Measurements from ENCODE around the gene ZNF831.

The ZNF831 gene

DNA sequence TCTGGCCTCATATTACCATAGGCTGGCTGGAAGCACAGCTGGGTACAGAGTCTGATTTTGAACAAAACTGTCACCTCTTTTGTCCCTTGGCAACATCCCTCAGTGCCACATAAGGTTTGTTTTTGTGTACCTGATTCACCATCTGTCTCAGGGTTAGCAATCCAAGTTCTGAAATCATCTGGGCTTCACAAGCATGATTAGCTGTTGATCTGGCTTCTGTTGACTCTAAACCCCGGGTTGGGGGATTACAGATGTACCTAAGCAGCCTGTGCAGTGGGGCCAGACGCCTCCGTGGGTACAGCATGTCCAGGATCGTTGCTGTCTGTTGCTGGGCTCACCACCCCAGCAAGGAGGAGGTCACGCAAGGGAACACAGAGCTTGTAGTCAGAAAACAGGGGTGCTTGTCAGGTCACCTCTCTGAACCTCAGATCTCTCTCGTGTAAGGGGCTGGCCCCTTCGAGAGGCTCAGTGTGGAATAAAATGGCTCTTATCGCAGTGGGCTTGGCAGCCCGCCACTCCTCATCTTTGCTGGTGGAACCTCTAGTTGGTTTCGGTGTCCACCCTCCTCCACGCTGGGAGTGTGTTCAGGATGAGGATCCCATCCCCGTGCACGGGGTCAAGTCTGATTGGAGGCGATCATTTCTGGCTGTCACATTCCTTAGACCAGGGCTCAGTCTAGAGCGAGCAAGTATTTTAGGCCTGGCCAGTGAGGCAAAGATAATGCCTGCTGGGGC is 39.2 kb upstream of the ZNF831 start:
- no peak overlapping the region for H3K27ac ChIP-seq (ENCODE audit: low read depth, low read length)
- no peaks in the 10 kb centered on the region for H3K36me3 ChIP-seq (ENCODE audit: control insufficient read depth in 1 of 2, insufficient read depth in 2 of 2, low read length in 2 of 2)
- no peak overlapping the region for H3K9ac ChIP-seq (ENCODE audit: low read depth in 1 of 2, low read length in 2 of 2)
- no peak overlapping the region for H3K4me3 ChIP-seq (ENCODE audit: low read depth in 1 of 2, low read length in 2 of 2)
- peaks cover 0 to 3% of the 10 kb centered on the region in 2 donors for H3K27me3 ChIP-seq (ENCODE audit: control insufficient read depth in 1 of 2, insufficient read depth in 2 of 2, low read length in 2 of 2)
- H3K9me3 ChIP-seq (ENCODE audit: control insufficient read depth in 1 of 2, low read length in 2 of 2): no peaks in the 10 kb centered on the region
- H3K4me1 ChIP-seq (ENCODE audit: control insufficient read depth in 1 of 2, insufficient read depth in 2 of 2, low read length in 2 of 2): no peaks in the 10 kb centered on the region

DNA sequence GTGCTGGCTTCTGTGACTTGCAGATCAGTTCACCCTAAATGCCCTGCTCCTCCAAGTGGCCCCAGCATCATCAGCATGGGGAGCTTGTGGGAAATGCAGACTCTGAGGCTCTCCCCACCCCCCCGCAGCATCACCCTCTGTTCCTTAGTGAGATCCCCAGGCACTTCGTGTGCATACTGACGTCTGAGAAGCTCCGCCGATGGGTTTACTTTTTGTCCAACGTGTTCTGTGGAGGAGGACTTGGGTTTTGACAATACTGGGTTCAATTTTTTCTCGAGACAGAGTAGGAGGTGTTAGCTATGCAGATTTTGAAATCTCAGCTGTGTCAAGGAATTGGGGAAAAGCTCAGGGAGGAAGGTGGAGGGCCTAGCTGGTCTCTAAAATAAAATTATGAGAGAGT is 38.3 kb upstream of the ZNF831 start:
- H3K4me1 ChIP-seq (ENCODE audit: control insufficient read depth in 1 of 2, insufficient read depth in 2 of 2, low read length in 2 of 2): no peaks in the 10 kb centered on the region
- H3K27me3 ChIP-seq (ENCODE audit: control insufficient read depth in 1 of 2, insufficient read depth in 2 of 2, low read length in 2 of 2): no peaks in the 10 kb centered on the region
- H3K36me3 ChIP-seq (ENCODE audit: control insufficient read depth in 1 of 2, insufficient read depth in 2 of 2, low read length in 2 of 2): no peaks in the 10 kb centered on the region
- no peak overlapping the region for H3K27ac ChIP-seq (ENCODE audit: low read depth, low read length)
- H3K9me3 ChIP-seq (ENCODE audit: control insufficient read depth in 1 of 2, low read length in 2 of 2): no peaks in the 10 kb centered on the region
- H3K4me3 ChIP-seq (ENCODE audit: low read depth in 1 of 2, low read length in 2 of 2): no peak overlapping the region
- H3K9ac ChIP-seq (ENCODE audit: low read depth in 1 of 2, low read length in 2 of 2): no peak overlapping the region

DNA sequence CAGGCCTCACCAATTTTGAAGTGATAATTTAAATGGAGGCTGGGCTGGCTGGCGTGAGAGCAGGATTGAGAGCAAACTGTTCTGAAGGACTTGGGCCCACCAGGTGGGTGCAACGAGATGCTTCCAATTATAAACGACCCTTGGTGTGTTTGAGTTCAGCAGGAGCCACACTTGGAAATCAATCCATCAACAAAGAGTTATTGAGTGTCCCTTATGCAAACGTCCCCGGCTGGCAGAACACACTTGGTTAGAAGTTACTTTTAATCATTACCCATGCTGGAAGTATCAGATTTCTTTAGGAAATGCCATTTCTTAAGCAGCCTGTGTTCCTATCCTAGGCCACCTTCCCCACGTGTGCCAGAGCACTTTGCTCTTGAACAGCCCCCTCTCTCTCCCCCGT is 37.8 kb upstream of the ZNF831 start:
- Histone ChIP-seq H3K27me3 (ENCODE audit: control insufficient read depth in 1 of 2, insufficient read depth in 2 of 2, low read length in 2 of 2) (no peaks in the 10 kb centered on the region), H3K27ac (ENCODE audit: low read depth, low read length) (no peak overlapping the region), H3K9ac (ENCODE audit: low read depth in 1 of 2, low read length in 2 of 2) (no peak overlapping the region), H3K9me3 (ENCODE audit: control insufficient read depth in 1 of 2, low read length in 2 of 2) (no peaks in the 10 kb centered on the region), H3K4me3 (ENCODE audit: low read depth in 1 of 2, low read length in 2 of 2) (no peak overlapping the region), H3K4me1 (ENCODE audit: control insufficient read depth in 1 of 2, insufficient read depth in 2 of 2, low read length in 2 of 2) (no peaks in the 10 kb centered on the region), H3K36me3 (ENCODE audit: control insufficient read depth in 1 of 2, insufficient read depth in 2 of 2, low read length in 2 of 2) (no peaks in the 10 kb centered on the region)

DNA sequence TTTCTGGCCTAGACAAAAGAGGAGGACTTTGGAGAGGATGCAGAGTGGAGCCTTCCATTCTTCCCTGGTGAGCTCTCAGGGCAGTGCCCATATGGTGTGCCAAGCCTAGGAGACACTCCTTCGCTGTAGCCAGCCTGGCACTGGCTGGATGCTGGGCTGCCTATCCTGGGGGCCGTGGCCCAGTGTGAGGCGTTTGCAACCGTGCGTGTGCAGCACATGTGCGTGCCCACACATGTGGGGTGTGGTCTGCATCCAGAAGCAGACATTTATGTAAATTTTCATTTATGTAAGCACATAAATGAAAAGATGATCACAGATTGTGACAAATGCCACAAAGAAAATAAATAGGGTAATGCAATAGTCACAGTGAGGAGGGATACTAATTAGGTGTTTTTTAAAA is 35.8 kb upstream of the ZNF831 start:
- Histone ChIP-seq H3K4me3 (ENCODE audit: low read depth in 1 of 2, low read length in 2 of 2) (no peak overlapping the region), H3K4me1 (ENCODE audit: control insufficient read depth in 1 of 2, insufficient read depth in 2 of 2, low read length in 2 of 2) (no peaks in the 10 kb centered on the region), H3K27ac (ENCODE audit: low read depth, low read length) (no peak overlapping the region), H3K27me3 (ENCODE audit: control insufficient read depth in 1 of 2, insufficient read depth in 2 of 2, low read length in 2 of 2) (no peaks in the 10 kb centered on the region), H3K9ac (ENCODE audit: low read depth in 1 of 2, low read length in 2 of 2) (no peak overlapping the region), H3K36me3 (ENCODE audit: control insufficient read depth in 1 of 2, insufficient read depth in 2 of 2, low read length in 2 of 2) (no peaks in the 10 kb centered on the region), H3K9me3 (ENCODE audit: control insufficient read depth in 1 of 2, low read length in 2 of 2) (no peaks in the 10 kb centered on the region)

DNA sequence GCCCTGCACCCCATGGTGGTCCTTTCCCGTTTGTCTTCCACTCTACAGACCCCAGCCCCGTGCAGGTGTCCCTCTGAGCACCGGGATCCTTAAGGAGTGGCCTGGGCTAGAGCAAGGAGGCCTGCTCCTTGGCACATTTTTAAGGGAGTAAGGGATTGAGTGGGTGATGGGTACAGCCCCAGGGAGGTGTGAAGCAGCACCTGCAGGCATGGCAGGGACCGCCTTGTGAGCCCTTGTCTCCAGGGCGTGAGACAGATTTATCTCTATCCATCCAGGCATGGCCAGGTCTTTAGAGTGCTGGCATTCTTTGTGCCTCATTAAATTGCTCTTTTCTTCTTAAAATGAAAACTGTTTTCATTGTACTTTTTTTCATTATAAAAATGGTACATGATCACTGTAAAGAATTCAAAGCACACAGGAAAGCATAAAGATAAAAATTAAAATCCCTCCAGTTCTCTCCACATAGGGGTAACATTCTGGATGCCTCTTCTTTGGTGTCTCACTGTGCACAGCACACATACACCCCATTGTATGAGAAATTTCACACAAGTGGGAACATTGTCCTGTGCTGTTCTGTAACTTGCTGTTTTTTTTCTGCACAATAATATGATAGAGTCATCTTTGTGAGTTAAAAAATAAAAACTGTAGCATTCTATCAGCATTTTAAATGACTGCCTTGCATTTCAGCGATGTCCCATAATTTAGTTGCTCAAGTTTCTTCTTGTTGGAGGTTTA is 31.9 kb upstream of the ZNF831 start:
- Histone ChIP-seq H3K36me3 (ENCODE audit: control insufficient read depth in 1 of 2, insufficient read depth in 2 of 2, low read length in 2 of 2) (no peaks in the 10 kb centered on the region), H3K9ac (ENCODE audit: low read depth in 1 of 2, low read length in 2 of 2) (no peak overlapping the region), H3K4me1 (ENCODE audit: control insufficient read depth in 1 of 2, insufficient read depth in 2 of 2, low read length in 2 of 2) (no peaks in the 10 kb centered on the region), H3K27ac (ENCODE audit: low read depth, low read length) (no peak overlapping the region), H3K4me3 (ENCODE audit: low read depth in 1 of 2, low read length in 2 of 2) (no peak overlapping the region), H3K9me3 (ENCODE audit: control insufficient read depth in 1 of 2, low read length in 2 of 2) (no peaks in the 10 kb centered on the region), H3K27me3 (ENCODE audit: control insufficient read depth in 1 of 2, insufficient read depth in 2 of 2, low read length in 2 of 2) (peaks cover 0 to 4% of the 10 kb centered on the region in 2 donors)

DNA sequence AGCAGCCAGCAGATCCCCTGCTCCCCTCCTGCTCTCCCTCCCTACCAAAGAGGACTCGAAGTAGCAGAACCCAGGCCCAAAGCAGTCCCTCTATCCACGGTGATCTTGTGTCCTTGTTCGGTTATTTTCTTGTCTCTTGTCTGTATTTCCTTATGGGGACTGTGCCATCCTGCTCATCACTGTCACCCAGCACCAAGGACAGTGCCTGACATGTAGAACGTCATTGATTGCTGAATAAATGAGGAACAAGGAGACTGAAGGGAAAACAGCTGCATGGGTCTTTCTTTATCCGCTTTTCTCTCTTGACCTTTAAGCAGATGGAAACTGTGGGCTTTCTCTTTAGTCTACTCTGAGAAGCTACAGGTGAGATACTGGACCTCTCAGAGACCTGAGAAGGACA is 29.4 kb upstream of the ZNF831 start:
- H3K9me3 ChIP-seq (ENCODE audit: control insufficient read depth in 1 of 2, low read length in 2 of 2): no peaks in the 10 kb centered on the region
- H3K27me3 ChIP-seq (ENCODE audit: control insufficient read depth in 1 of 2, insufficient read depth in 2 of 2, low read length in 2 of 2): peaks cover 0 to 4% of the 10 kb centered on the region in 2 donors
- H3K4me3 ChIP-seq (ENCODE audit: low read depth in 1 of 2, low read length in 2 of 2): no peak overlapping the region
- H3K27ac ChIP-seq (ENCODE audit: low read depth, low read length): no peak overlapping the region
- no peaks in the 10 kb centered on the region for H3K36me3 ChIP-seq (ENCODE audit: control insufficient read depth in 1 of 2, insufficient read depth in 2 of 2, low read length in 2 of 2)
- H3K9ac ChIP-seq (ENCODE audit: low read depth in 1 of 2, low read length in 2 of 2): no peak overlapping the region
- peaks cover 0 to 11% of the 10 kb centered on the region in 2 donors for H3K4me1 ChIP-seq (ENCODE audit: control insufficient read depth in 1 of 2, insufficient read depth in 2 of 2, low read length in 2 of 2)

DNA sequence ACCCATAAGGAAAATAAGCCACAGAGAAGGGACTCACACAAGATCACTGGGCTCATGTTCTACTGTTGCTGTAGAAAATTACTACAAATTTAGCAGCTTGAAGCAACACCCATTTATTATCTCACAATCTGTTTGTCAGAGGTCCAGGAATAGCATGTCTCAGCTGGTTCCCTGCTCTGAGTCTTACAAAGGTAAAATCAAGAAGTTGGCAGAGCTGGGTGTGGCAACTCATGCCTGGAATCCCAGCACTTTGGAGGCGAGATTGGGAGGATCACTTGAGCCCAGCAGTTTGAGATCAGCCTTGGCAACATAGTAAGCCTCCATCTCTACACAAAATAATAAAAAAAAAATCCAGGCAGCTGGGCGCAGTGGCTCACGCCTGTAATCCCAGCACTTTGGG is 28.5 kb upstream of the ZNF831 start:
- Histone ChIP-seq H3K4me3 (ENCODE audit: low read depth in 1 of 2, low read length in 2 of 2) (no peak overlapping the region), H3K27me3 (ENCODE audit: control insufficient read depth in 1 of 2, insufficient read depth in 2 of 2, low read length in 2 of 2) (peaks cover 0 to 4% of the 10 kb centered on the region in 2 donors), H3K4me1 (ENCODE audit: control insufficient read depth in 1 of 2, insufficient read depth in 2 of 2, low read length in 2 of 2) (peaks cover 0 to 11% of the 10 kb centered on the region in 2 donors)

DNA sequence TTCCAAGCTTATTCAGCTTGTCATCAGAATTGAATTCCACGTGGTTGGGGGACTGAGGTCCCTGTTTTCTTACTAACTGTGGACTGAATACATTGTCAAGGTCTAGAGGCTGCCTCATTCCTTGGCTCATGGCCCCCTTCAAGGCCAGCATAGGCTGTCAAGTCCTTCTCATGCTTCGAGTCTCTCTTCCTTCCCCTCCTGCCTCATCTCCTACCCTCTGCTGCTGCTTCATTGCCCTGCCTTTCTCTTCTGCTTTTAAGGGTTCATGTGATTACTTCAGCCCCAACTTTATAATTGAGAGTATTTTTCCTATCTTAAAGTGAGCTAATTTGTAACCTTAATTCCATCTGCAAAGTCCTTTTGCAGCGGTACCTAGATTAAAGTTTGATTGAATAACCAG is 27.6 kb upstream of the ZNF831 start:
- peaks cover 0 to 11% of the 10 kb centered on the region in 2 donors for H3K4me1 ChIP-seq (ENCODE audit: control insufficient read depth in 1 of 2, insufficient read depth in 2 of 2, low read length in 2 of 2)
- H3K9me3 ChIP-seq (ENCODE audit: control insufficient read depth in 1 of 2, low read length in 2 of 2): no peaks in the 10 kb centered on the region
- H3K36me3 ChIP-seq (ENCODE audit: control insufficient read depth in 1 of 2, insufficient read depth in 2 of 2, low read length in 2 of 2): no peaks in the 10 kb centered on the region

More for the DNA sequence above, 28.5 kb upstream of the ZNF831 start:
- Histone ChIP-seq H3K27ac (ENCODE audit: low read depth, low read length) (no peak overlapping the region), H3K9me3 (ENCODE audit: control insufficient read depth in 1 of 2, low read length in 2 of 2) (no peaks in the 10 kb centered on the region), H3K9ac (ENCODE audit: low read depth in 1 of 2, low read length in 2 of 2) (no peak overlapping the region), H3K36me3 (ENCODE audit: control insufficient read depth in 1 of 2, insufficient read depth in 2 of 2, low read length in 2 of 2) (no peaks in the 10 kb centered on the region)

DNA sequence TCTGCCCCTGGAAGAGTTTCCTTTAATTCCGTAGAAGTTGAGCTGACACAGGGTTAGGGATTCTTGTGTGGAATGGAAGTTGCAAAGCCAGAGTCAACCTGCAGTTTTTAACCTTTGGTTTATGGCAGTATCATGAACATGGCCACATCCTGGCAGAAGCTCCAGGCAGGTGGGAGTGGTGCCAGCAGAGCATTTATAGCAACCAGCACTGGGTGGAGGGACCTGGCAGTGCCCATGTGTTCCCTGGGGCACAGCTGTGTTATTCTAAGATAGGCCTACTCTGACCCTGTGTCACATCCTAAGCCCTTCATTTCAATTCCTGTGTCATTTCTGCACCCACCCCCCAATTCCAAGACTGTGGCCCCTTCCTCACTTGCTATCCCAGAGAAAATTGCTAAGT is 26.1 kb upstream of the ZNF831 start:
- no peak overlapping the region for H3K4me3 ChIP-seq (ENCODE audit: low read depth in 1 of 2, low read length in 2 of 2)
- no peaks in the 10 kb centered on the region for H3K9me3 ChIP-seq (ENCODE audit: control insufficient read depth in 1 of 2, low read length in 2 of 2)
- no peaks in the 10 kb centered on the region for H3K36me3 ChIP-seq (ENCODE audit: control insufficient read depth in 1 of 2, insufficient read depth in 2 of 2, low read length in 2 of 2)
- peaks cover 0 to 4% of the 10 kb centered on the region in 2 donors for H3K27me3 ChIP-seq (ENCODE audit: control insufficient read depth in 1 of 2, insufficient read depth in 2 of 2, low read length in 2 of 2)
- peaks cover 0 to 11% of the 10 kb centered on the region in 2 donors for H3K4me1 ChIP-seq (ENCODE audit: control insufficient read depth in 1 of 2, insufficient read depth in 2 of 2, low read length in 2 of 2)
- no peak overlapping the region for H3K9ac ChIP-seq (ENCODE audit: low read depth in 1 of 2, low read length in 2 of 2)
- H3K27ac ChIP-seq (ENCODE audit: low read depth, low read length): no peak overlapping the region

More for the DNA sequence above, 27.6 kb upstream of the ZNF831 start:
- Histone ChIP-seq H3K27me3 (ENCODE audit: control insufficient read depth in 1 of 2, insufficient read depth in 2 of 2, low read length in 2 of 2) (peaks cover 0 to 4% of the 10 kb centered on the region in 2 donors), H3K27ac (ENCODE audit: low read depth, low read length) (no peak overlapping the region), H3K4me3 (ENCODE audit: low read depth in 1 of 2, low read length in 2 of 2) (no peak overlapping the region), H3K9ac (ENCODE audit: low read depth in 1 of 2, low read length in 2 of 2) (no peak overlapping the region)

DNA sequence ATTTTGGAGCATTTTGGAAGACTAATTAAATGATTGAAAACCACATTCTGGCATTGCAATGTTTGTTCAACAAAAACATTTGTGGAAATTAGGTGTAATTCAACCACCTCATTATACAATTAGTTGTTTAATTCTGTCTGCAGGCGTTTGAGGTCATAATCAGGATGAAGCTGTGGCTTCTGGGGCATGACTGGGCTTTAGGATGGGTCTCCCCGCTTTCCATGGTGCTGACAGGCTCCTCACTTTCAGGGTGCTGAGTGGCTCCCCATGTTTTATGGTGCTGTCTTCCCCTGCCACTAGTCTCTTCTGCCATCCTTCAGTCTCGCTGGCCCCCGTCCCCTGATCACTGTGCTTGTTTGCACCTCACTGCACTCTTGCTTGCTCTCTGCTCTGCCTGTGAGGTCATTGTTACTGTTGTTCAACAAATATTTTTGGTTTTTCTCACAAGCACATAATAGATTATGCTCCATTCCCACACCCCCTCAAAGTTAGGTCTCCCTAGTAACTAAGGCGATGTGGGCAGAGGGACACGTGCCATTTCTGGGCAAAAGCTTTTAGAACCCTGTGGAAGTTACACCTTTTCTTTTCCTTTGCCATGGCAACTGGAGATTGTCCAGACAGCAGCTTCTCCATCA is 25.4 kb upstream of the ZNF831 start:
- H3K27ac ChIP-seq (ENCODE audit: low read depth, low read length): no peak overlapping the region
- H3K9ac ChIP-seq (ENCODE audit: low read depth in 1 of 2, low read length in 2 of 2): no peak overlapping the region
- no peak overlapping the region for H3K4me3 ChIP-seq (ENCODE audit: low read depth in 1 of 2, low read length in 2 of 2)
- peaks cover 0 to 4% of the 10 kb centered on the region in 2 donors for H3K27me3 ChIP-seq (ENCODE audit: control insufficient read depth in 1 of 2, insufficient read depth in 2 of 2, low read length in 2 of 2)
- peaks cover 0 to 11% of the 10 kb centered on the region in 2 donors for H3K4me1 ChIP-seq (ENCODE audit: control insufficient read depth in 1 of 2, insufficient read depth in 2 of 2, low read length in 2 of 2)
- H3K36me3 ChIP-seq (ENCODE audit: control insufficient read depth in 1 of 2, insufficient read depth in 2 of 2, low read length in 2 of 2): no peaks in the 10 kb centered on the region
- H3K9me3 ChIP-seq (ENCODE audit: control insufficient read depth in 1 of 2, low read length in 2 of 2): no peaks in the 10 kb centered on the region

Measured in duodenal mucosa (tissue), 2 donors.